ENCODE data around the gene IGFL2. TPM values are rescaled to one million over a fixed set of nuclear protein-coding genes. Genes with fewer than 3 reads are reported as not detected.
"Not testable (repeated sequence)": the region's sequence is repeated elsewhere in the genome, so short reads cannot be mapped to it uniquely, and the experiment has no call there.

IGFL2 gene
- total RNA-seq, 3 donors from 2014 or later (not counting 1 experiment from before 2014, with no cell fraction given): not detected

DNA sequence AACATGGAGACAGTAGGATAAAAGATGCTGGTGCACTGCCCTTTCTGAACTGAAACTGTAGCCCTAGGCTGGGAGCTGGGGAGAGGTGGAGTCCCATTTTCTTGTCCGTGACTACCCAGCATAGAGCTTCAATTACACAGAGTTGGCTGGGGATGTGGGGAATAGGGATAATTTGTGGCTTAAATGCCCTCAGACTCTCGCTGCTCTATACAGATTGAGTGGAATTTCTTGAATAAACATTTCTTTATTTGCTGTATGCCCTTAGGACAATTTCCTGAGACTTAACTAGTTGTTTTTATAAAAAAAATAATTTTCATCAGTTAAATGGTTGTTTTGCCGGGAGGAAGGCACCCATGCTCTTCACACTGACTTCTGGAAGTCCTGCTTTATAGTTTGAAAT is 7.2 kb downstream of the IGFL2 start:
- no peak overlapping the region for H3K4me3 ChIP-seq (ENCODE audit: low read length)
- Mint-ChIP-seq H3K4me3 (no peak overlapping the region), H3K9me3 (no peaks in the 10 kb centered on the region), H3K4me1 (no peaks in the 10 kb centered on the region), H3K27me3 (ENCODE audit: low read depth in 2 of 2) (peaks cover 28 to 56% of the 10 kb centered on the region in 2 donors), H3K27ac (no peak overlapping the region), H3K36me3 (no peaks in the 10 kb centered on the region)
- peaks cover 4% of the 10 kb centered on the region for H3K27me3 ChIP-seq (ENCODE audit: control insufficient read depth, insufficient read depth, low read length)
- H3K36me3 ChIP-seq (ENCODE audit: control insufficient read depth, insufficient read depth, low read length): no peaks in the 10 kb centered on the region
- H3K27ac ChIP-seq (ENCODE audit: low read length): no peak overlapping the region
- intact Hi-C loops (cut with micrococcal nuclease): no loop called here
- no peak for ATAC-seq
- no peak for DNase-seq
- 83% methylated on average over 1 of the region's 3 CpGs for WGBS (ENCODE audit: insufficient coverage)
- no peaks in the 10 kb centered on the region for H3K9me3 ChIP-seq (ENCODE audit: control insufficient read depth, insufficient read depth, low read length)
- TF ChIP-seq CTCF (IDR thresholded peaks at IDR 0.05): no peak
- no peaks in the 10 kb centered on the region for H3K4me1 ChIP-seq (ENCODE audit: control insufficient read depth, insufficient read depth, low read length)

- H3K27ac ChIP-seq (ENCODE audit: low read length): no peak overlapping the region
Measured at GRCh38 chr19:46159418-46160232, 11.6 kb downstream of the IGFL2 start.

GRCh38 chr19:46160233-46160775 is 12.3 kb downstream of the IGFL2 start:
- no peak overlapping the region for H3K27ac Mint-ChIP-seq
- H3K9me3 Mint-ChIP-seq: peaks cover 0 to 4% of the 10 kb centered on the region in 2 donors
- Histone ChIP-seq H3K4me3 (ENCODE audit: low read length) (no peak overlapping the region), H3K36me3 (ENCODE audit: control insufficient read depth, insufficient read depth, low read length) (no peaks in the 10 kb centered on the region), H3K4me1 (ENCODE audit: control insufficient read depth, insufficient read depth, low read length) (no peaks in the 10 kb centered on the region), H3K27me3 (ENCODE audit: control insufficient read depth, insufficient read depth, low read length) (peaks cover 4% of the 10 kb centered on the region), H3K9me3 (ENCODE audit: control insufficient read depth, insufficient read depth, low read length) (no peaks in the 10 kb centered on the region), H3K27ac (ENCODE audit: low read length) (no peak overlapping the region)
- intact Hi-C loops (cut with micrococcal nuclease): no loop called here
- ATAC-seq (no peak), DNase-seq (no peak)
- TF ChIP-seq CTCF (IDR thresholded peaks at IDR 0.05): no peak
- no peaks in the 10 kb centered on the region for H3K4me1 Mint-ChIP-seq
- WGBS (ENCODE audit: insufficient coverage): 97% methylated on average over 7 of the region's 7 CpGs
- H3K4me3 Mint-ChIP-seq: no peak overlapping the region
- H3K27me3 Mint-ChIP-seq (ENCODE audit: low read depth in 2 of 2): peaks cover 18 to 63% of the 10 kb centered on the region in 2 donors
- H3K36me3 Mint-ChIP-seq: no peaks in the 10 kb centered on the region

More at GRCh38 chr19:46159418-46160232, 11.6 kb downstream of the IGFL2 start:
- Mint-ChIP-seq H3K27ac (no peak overlapping the region), H3K36me3 (no peaks in the 10 kb centered on the region), H3K27me3 (ENCODE audit: low read depth in 2 of 2) (peaks cover 18 to 63% of the 10 kb centered on the region in 2 donors), H3K9me3 (peaks cover 0 to 4% of the 10 kb centered on the region in 2 donors), H3K4me1 (no peaks in the 10 kb centered on the region), H3K4me3 (no peak overlapping the region)
- Histone ChIP-seq H3K27me3 (ENCODE audit: control insufficient read depth, insufficient read depth, low read length) (peaks cover 4% of the 10 kb centered on the region), H3K36me3 (ENCODE audit: control insufficient read depth, insufficient read depth, low read length) (no peaks in the 10 kb centered on the region), H3K9me3 (ENCODE audit: control insufficient read depth, insufficient read depth, low read length) (no peaks in the 10 kb centered on the region), H3K4me1 (ENCODE audit: control insufficient read depth, insufficient read depth, low read length) (no peaks in the 10 kb centered on the region), H3K4me3 (ENCODE audit: low read length) (no peak overlapping the region)
- intact Hi-C loops (cut with micrococcal nuclease): no loop called here
- no peak for TF ChIP-seq CTCF (IDR thresholded peaks at IDR 0.05)
- 72% methylated on average over 4 of the region's 4 CpGs for whole genome bisulfite sequencing (ENCODE audit: insufficient coverage)
- DNase-seq (no peak), ATAC-seq (no peak)

- DNase-seq; intact Hi-C loops (cut with micrococcal nuclease): not testable (repeated sequence)
- H3K27me3 Mint-ChIP-seq (ENCODE audit: low read depth in 2 of 2): peaks cover 16 to 52% of the 10 kb centered on the region in 2 donors
Measured at GRCh38 chr19:46161642-46162257, 13.7 kb downstream of the IGFL2 start.

More at GRCh38 chr19:46161642-46162257, 13.7 kb downstream of the IGFL2 start:
- H3K36me3 ChIP-seq (ENCODE audit: control insufficient read depth, insufficient read depth, low read length); H3K27me3 ChIP-seq (ENCODE audit: control insufficient read depth, insufficient read depth, low read length); H3K9me3 ChIP-seq (ENCODE audit: control insufficient read depth, insufficient read depth, low read length); H3K9me3 Mint-ChIP-seq; H3K27ac ChIP-seq (ENCODE audit: low read length); H3K27ac Mint-ChIP-seq; H3K4me1 ChIP-seq (ENCODE audit: control insufficient read depth, insufficient read depth, low read length); H3K4me1 Mint-ChIP-seq; H3K36me3 Mint-ChIP-seq; ATAC-seq; H3K4me3 ChIP-seq (ENCODE audit: low read length); H3K4me3 Mint-ChIP-seq: not testable (repeated sequence)
- no CpG with 5 or more reads among the region's 2 CpGs for WGBS (ENCODE audit: insufficient coverage)
